NCI-H187 treated with DMSO at 0.1 percent for 48 hours (cell line): ENCODE measurements around the gene TSSK6.

Experiments used
- DNase-seq: peaks from one replicate; lab custom pipeline; 2025; lab: John Stamatoyannopoulos, UW

The TSSK6 gene

GRCh38 chr19:19514881-19515641, at the start of gene TSSK6:
TSSK6 (minus strand) TSS chr19:19515548; CDS start chr19:19515427, 121 bp downstream.
- DNase-seq: no peak

GRCh38 chr19:19563348-19563848, 48.0 kb upstream of the TSSK6 start:
- DNase-seq: no peak

DNA sequence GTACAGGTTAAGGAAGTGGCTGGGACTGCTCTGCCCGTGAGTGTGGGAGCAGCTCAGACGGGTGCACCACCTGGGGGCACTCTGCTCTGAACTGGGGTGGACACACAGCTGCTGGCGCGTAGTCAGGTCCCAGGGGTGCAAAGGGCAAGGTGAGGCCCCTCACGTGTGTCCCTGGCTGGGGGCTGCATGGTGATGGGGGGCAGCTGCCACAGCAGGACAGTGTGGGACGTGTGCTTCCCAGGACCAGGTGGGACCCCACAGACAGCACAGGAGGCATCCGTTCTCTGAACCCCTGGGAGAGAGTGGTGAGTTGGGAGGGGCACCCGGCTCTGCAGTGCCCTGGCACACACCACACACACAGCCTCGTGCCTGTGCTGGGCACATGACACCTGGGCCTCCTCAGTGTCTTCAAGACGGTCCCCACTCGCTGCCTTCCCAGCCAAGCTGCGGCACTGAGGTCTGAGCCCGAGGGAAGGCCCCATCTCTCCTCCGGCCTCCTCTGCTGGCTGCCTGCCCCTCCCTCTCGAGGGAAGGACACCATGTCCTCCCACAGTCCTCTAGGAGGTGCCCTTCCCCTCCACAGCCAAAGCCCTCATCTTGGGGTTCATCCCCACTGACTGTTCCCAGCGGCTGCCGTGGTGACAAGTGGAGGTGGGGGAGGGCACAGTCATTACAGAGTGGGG, 47.5 kb upstream of the TSSK6 start:
- no peak for DNase-seq

DNA sequence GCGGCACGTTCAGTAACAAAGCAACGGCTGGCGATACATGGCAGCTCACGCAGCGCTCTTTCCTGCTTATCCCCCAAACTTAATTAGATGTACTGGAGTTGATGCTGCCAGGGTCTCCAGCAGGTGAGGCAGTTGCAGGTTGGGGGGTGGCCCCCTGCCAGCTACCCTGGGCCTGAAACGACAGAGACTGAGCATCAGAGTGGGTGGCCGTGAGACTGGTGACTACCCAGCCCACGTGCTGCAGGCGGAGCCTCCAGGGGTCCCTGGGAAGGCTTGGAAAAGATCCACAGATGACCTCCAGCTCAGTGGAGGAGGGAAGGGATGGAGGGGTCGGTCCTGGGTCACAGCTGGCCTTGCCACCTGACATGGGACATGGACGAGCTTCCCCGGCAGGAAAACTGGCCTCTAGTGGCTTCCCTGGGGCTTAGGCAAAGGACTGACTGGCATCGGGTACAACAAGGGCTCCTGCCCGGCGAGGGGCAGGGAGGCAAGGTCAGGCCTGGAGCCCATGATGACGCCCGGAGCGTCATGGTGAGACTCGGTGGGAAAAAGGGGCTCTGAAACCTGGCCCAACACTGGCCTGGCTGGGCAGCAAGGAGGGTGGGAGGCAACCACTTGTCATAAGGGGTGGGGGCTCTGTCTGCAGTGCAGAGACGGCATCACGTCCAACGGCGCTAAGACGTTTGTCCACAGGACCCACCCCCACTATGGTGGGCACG, 46.8 kb upstream of the TSSK6 start:
- DNase-seq: no peak

DNA sequence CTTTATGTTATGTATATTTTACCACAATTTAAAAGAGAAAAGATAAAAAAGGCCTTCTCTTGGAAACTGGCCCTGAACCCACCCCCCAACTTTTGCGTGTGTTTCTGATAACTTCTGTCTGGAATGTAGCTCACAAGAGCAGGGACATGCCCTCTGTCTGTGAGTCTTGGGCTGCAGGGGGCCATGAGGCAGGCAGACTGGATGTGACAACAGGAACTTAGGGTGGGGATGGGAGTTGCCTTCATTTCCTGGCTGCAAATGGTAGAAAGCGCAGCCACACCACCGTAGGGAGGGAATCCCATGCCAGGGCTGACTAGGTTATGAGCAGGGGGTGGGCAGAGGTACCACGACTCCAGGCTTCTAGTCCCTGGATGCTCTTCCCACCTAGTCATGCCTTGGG, 44.6 kb upstream of the TSSK6 start:
- no peak for DNase-seq

- DNase-seq: no peak
These were observed 43.3 kb upstream of the TSSK6 start for GRCh38 chr19:19558636-19559035.

- DNase-seq: no peak
These were observed 42.7 kb upstream of the TSSK6 start for GRCh38 chr19:19558055-19558454.

DNA sequence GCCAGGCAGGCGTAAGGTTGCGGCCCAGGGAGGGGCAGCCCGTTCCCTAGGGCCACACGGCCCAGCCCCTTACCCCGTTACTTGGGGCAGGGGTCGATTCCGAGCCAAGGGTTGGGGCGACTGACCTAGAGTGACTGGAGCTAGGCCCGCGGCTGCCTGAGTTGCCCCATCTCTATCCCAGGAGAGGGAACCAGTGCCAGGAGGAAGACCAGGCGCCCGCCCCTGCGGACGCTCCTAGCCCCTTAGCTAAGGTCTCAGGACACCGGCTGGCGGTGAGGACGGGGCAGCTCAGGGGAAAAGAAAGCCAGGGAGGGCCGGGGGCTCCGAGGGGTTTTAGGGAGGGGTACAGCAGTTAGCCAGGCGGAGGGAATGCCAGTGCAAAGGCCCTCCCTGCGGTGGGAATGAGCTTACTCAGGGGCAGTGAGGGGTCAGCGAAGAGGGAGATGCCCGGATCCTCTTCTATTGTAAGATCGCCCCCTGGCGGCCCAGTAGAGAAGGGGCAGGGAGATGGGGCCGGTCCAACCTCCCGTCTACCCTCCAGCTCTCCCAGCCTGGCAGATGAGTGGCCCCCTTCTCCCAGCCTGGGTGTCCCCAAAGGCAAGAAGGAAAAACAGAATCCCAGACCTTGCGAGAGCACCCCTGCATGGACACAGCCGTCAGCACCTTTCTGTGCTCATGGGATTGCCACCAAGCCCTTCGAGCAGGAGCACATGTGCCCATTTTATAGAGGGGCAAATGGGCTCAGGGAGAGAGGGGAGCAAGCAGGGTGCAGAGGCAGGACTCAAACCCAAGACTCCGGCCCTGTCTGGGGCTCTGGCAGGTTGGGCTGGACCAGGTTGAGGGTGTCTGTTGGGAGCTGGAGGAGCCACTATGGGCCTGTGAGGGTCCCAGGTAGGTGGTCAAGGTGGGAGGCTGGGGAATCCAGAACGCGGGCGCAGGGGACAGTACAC, 39.0 kb upstream of the TSSK6 start:
- no peak for DNase-seq

DNA sequence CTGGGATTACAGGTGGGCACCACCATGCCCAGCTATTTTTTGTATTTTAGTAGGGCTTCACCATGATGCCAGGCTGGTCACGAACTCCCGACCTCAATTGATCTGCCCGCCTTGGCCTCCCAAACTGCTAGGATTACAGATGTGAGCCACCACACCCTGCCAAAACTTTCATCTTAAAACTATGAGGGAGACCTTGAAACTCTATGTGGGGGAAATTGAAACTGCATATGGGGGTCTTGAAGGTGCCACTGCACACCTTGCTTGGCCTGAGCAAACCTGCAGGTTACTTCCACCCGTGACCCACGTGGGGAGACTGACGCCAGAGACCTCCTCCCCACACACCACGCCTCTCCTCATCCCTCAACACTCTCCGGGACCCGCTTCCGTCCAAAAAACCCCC, 38.3 kb upstream of the TSSK6 start:
- no peak for DNase-seq

GRCh38 chr19:19552798-19553197, 37.5 kb upstream of the TSSK6 start:
- DNase-seq: no peak

DNA sequence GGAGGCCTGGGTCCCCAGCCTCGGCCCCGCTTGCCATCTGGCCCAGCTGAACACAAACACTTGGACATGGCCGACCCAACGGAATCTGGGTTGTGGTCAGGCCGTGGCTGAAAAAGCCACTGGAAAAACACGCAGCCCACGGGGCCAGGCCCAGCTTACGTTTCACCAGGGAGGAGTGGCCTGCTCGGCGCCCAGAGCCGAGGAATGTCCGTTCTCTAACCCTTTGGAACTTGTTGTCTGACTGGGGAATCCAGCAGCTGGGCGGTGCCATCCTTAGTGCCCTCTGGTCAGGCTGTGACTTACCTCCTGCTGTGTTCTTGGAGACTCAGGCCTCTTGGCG, 36.5 kb upstream of the TSSK6 start:
- DNase-seq: no peak

GRCh38 chr19:19550972-19551852, 35.9 kb upstream of the TSSK6 start:
- DNase-seq: no peak

GRCh38 chr19:19550485-19550929, 35.2 kb upstream of the TSSK6 start:
- no peak for DNase-seq

DNA sequence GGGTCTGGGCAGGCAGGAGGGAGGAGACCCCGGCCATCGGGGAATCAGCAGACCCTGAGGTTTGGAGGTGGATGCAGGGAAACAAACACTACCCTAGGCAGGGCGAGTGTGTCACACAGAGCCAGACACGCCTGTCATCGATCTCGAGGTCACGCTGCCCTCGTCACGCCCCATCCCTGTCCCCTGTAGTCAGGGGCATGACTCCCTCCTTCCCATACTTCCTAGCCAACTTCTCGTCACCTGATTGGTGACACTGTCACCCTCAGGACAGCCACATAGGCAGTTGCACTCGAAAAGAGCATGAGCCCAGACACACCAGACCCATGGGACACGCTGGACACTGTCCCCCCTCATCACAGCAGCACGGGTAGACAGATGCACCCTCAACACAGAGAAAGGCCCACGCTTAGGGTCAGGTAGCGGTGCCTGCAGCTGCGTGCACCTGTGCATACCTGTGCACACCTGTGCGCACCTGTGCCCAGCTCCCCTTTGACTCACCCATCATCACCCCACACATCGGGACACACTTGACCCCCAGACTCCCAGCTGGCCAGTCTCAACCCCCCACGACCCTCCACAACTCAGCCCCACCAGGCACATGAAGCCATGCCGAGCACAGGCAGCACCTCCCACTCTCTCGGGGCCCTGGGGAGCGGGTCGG, 34.6 kb upstream of the TSSK6 start:
- DNase-seq: no peak

- DNase-seq: no peak
These were observed 33.8 kb upstream of the TSSK6 start for GRCh38 chr19:19548915-19549759.

DNA sequence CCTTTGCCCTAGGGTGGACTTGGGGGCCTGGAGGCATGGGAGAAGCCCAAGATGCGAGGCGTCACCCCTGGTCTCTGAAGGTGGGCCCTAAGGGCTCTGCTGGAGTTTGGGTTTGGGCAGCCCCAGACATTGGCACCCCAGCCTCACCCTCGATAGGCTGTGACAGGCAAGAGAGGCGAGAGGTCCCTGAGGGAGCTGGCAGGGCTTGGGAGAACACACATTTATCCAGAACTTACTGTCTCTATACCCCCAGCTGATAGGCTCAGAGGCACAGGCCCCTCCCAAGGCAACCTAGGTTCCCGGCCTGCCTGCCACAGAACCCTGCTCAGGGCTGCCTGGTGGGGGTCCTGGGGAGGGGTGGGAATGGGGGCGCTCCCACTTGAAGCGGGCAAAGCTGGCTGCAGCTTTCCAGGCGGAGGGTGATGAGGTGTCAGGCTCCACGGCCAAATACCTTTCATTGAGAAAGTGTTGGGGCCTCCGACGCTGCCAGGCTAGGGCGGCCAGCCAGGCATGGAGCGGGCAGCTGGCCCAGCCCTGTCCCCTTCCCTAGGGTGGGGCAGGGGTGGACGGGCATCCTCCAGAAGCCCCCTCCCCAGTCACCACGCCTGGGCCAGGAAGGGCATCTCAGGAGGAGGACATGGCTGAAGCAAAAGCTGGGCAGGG, 32.5 kb upstream of the TSSK6 start:
- no peak for DNase-seq

DNA sequence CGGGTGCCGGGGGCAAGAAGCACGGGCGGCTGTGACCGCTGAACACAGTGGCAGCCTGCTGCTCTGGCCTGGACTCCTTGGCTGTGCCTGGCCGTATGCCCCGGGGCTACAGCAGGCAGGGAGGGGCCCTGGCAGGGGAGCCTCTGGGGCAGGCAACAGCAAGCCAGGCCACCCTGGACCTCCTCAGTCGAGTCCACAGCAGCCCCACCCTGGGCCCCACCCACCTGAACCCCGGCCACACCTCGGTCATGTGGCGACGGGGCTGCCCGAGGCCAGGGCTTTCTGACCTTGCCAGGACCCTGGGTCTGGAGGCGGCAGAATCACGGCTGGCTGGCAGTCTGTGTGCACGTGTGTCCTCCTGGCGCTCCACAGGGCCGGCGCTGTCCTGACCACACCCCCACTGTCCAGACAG, 31.4 kb upstream of the TSSK6 start:
- DNase-seq: no peak

DNA sequence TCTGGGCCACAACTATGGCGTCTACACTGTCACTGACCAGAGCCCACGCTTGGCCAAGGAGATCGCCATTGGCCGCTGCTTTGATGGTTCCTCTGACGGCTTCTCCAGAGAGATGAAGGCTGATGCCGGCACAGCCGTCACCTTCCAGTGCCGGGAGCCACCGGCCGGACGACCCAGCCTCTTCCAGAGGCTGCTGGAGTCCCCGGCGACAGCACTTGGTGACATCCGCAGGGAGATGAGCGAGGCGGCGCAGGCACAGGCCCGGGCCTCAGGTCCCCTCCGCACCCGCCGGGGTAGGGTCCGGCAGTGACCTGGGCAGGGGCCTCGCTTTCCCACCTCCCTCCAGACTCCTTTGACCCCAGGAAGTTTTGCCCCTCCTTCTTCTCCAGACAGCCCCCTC, 30.4 kb upstream of the TSSK6 start:
- no peak for DNase-seq
